SK-N-MC (cell line): ENCODE data around the gene MGMT.

Experiments
- EZH2 ChIP-seq: fragments of 200-600 bp; sonication (generic); IDR thresholded peaks from one replicate; pipeline ENCODE4 v1.6.1; 2017; ENCODE audit warnings: antibody characterized with exemption
- FOXP2 ChIP-seq: optimal IDR thresholded peaks from 2 replicates; pipeline ENCODE3; 2011; ENCODE audit warnings: mild to moderate bottlenecking, moderate library complexity; ENCODE audit not compliant: insufficient read depth; ENCODE audit errors: extremely low read length, control extremely low read depth
- POLR2AphosphoS5 ChIP-seq: IDR thresholded peaks from 2 replicates; pipeline ENCODE4 v1.6.1; 2012; ENCODE audit warnings: mild to moderate bottlenecking, low read depth, low read length, borderline replicate concordance

DNA sequence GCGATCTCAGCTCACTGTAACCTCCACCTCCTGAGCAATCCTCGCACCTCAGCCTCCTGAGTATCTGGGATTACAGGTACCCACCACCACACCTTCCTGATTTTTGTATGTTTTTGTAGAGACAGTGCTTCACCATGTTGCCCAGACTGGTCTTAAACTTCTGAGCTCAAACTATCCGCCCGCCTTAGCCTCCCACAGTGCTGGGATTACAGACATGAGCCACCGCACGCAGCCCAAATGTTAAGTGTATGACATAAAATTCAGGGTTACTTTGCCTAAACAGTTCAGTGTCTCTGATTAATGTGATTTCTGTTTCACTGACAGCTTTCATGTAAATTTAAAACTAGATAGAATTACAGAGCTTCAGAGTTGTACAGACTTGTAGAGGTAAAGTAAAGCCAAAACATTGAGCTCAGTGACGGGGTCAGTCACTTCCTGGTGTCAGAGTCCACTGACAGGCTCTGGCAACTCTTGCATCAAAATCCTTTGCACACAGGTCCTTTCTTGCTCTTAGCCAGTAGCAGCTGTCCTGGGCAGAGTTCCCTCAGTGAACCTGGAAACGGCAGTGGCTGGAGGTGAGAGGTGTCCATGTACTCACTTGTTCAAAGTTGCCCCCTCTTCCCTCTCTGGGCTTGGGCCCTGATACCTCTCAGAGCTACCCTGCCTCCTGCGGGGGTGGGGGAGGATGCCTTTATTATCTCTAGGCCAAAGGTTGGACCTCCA, 33.7 kb downstream of the MGMT start:
- TF ChIP-seq EZH2, result no peak
- no peak for TF ChIP-seq POLR2AphosphoS5
- TF ChIP-seq FOXP2, result no peak
